HG02840 (cell line): ENCODE data around the gene SYTL2.
"Not testable (repeated sequence)": the region's sequence is repeated elsewhere in the genome, so short reads cannot be mapped to it uniquely, and the experiment has no call there.

Source experiments
- ATAC-seq: cut with Tn5 transposase; IDR thresholded peaks from one replicate; pipeline ENCODE4 v1.9.1; 2021; ENCODE audit warnings: mild to moderate bottlenecking, moderate library complexity, moderate number of reproducible peaks; ENCODE audit not compliant: unreplicated experiment, low FRiP score

SYTL2 gene

DNA sequence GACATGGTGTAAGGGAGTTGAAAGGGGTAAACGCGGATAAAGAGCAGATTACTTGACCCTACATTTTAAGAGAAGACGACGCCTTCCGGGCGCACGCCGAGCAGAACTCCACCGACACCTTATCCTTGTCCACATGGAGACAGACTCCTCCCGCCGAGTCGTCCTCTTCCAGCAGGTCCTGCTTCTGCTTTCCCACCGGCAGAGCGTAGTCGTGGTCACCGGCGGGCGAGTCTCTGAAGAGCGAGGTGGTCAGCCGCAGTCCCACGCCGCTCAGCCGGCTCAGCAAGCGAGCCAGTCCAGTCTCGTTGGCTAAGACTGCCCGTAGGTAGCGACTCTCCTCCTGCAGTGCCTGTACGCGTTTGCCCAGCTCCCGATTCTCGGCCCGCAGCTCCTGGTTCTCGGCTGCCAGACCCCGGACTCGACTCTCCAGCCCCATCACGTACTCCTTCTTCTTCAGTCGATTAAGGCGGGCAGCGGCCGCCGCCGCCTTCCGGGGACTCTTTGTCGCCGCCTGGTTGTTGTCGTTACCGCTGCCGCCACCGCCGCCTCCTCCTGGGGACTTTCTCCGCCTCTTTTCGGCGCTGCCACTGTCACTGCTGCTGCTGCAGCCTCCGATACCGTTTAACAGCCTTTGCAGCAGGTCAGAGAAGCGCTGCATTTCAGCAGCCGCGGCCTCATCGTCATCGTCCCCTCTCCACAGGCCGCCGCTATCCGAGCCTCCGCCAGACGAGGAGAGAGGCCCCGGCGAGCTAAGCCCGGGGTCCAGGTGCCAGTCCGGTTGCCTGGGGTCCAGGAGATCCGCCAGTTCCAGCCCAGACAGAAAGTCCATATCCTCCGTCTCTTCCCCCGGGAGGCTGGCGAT, 147.0 kb downstream of the SYTL2 start:
- ATAC-seq: peak; percentile 54

DNA sequence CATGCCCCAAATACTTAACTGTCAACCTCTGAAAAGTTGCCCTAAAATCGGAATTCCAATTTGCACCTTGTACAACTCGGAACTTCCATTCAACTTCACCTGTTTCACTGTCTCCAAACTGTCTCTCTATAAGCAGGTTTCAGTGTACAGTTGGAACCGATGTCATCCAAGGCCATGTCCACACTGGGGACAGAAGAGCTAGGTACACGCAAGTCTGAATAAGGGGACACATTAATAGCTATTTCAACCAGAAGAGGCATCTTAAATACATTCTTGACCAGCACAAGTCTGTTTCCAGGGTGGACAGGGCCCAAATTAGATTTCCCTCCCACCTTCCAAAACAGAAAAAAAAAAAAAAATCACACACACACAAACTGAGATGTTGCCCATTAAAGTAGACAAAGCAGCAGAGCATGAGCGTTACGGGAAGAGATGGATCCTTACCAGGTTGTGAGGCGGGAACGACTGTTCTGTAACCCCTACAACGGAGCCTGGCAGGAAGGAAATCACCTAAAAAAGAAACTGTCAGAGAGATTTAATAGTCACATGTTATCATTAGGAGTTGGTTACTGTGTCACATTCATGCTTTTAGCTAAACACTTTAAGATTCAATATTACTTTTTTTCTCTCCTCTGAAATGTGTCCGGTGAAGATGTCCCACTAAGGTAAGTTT, 147.7 kb downstream of the SYTL2 start:
- ATAC-seq: no peak

- no peak for ATAC-seq
Measured at GRCh38 chr11:85661972-85662664, 148.8 kb downstream of the SYTL2 start.

DNA sequence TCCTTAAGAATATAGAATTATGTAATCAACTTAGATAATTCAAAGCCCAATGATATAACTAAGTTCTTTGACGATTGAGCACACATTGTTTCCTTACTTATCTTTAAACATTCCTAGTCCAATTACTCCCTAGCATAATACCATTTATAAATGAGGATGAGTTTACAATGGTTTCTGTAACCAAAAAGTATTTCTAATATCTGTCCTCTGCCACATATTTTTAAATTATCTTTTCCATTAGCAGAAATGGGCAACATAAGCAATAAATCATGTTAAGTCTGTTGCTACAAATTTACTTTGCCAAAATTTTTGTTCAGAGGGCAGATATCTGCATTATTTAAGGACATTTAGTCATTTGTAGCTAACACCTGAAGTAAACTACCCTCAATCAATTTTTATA, 152.8 kb downstream of the SYTL2 start:
- ATAC-seq: no peak

- ATAC-seq: no peak
Measured at GRCh38 chr11:85656777-85657176, 154.2 kb downstream of the SYTL2 start.

GRCh38 chr11:85654343-85654742, 156.6 kb downstream of the SYTL2 start:
- not testable (repeated sequence) for ATAC-seq

- ATAC-seq: no peak
Measured at GRCh38 chr11:85652786-85653447, 158.0 kb downstream of the SYTL2 start.

DNA sequence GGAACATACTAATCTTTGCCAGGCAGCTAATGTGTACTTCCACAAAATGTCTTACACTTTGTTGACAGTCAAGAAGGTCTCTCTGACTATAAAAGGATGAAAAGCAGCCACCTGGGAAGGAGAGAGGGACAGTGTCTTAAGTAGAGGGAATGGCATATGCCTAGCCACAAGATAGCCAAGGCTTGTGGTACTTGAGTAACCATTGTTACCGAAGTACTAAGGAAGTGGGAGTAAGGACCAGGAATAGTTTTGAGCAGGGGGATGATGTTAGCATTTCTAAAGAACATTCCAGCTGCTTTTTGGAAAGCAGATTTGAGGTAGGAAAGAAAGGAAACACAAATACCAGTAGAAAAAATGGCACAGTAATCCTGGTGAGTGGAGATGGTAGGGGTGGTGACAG, 159.8 kb downstream of the SYTL2 start:
- ATAC-seq: no peak

- ATAC-seq: peak; percentile 98
Measured at GRCh38 chr11:85647604-85648299, 163.2 kb downstream of the SYTL2 start, which contains the start of gene TMEM126A. Gene TMEM126A (plus strand): TSS chr11:85647967. CDS start chr11:85650256, 2,289 bp downstream.

DNA sequence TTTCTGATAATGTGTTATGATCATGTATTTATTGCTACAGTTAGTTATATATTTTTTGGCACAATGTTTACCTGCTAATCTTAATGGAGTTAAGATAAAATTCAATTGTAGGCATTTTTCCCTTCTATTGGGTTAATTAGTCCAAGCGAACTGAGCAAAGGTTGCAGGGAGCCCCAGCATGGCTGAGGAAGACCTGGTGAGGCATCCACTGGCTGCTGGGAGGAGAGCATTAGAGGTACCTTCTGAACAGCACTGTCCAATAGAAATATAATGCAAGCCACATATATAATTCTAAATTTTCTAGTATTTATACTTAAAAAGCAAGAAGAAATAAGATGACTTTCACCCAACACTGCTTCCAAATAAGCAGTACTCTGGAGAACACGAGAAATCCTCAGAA, 163.9 kb downstream of the SYTL2 start:
- peak; percentile 3 for ATAC-seq
